Suprapubic skin (tissue), 4 donors: Measurements from ENCODE around the gene PCNX2. TPM values are rescaled to one million over a fixed set of nuclear protein-coding genes. Genes with fewer than 3 reads are reported as not detected.

Experiments
- DNase-seq, 2 donors: peaks; one replicate each; pipeline ENCODE4 v3.0.0-alpha.2; 2019; ENCODE audit warnings: low spot score in 2 of 2
- H3K27ac ChIP-seq: fragments of 200-600 bp; sonication (generic); one replicate; pipeline ENCODE4 v1.5.1; 2019
- H3K27me3 ChIP-seq: fragments of 200-600 bp; sonication (generic); one replicate; pipeline ENCODE4 v1.5.1; 2019
- H3K36me3 ChIP-seq: fragments of 200-600 bp; sonication (generic); one replicate; pipeline ENCODE4 v1.5.1; 2019
- H3K4me1 ChIP-seq: fragments of 200-600 bp; sonication (generic); one replicate; pipeline ENCODE4 v1.5.1; 2019
- H3K4me3 ChIP-seq: fragments of 200-600 bp; sonication (generic); one replicate; pipeline ENCODE4 v1.5.1; 2019; ENCODE audit warnings: mild to moderate bottlenecking
- H3K9me3 ChIP-seq: fragments of 200-600 bp; sonication (generic); one replicate; pipeline ENCODE4 v1.5.1; 2019
- EP300 ChIP-seq: sonication (generic); formaldehyde crosslinking; IDR thresholded peaks from one replicate; pipeline ENCODE4 v1.6.1; 2017; ENCODE audit warnings: antibody characterized with exemption
- POLR2A ChIP-seq, 2 donors: fragments of 450-650 bp; IDR thresholded peaks; one replicate each; pipeline ENCODE4 v1.6.1; 2017; ENCODE audit warnings: antibody characterized with exemption in 2 of 2, mild to moderate bottlenecking in 2 of 2, moderate library complexity in 2 of 2
- POLR2AphosphoS5 ChIP-seq, 3 donors: sonication (generic); formaldehyde crosslinking; IDR thresholded peaks; one replicate each; pipeline ENCODE4 v1.6.1; 2017; ENCODE audit warnings: antibody characterized with exemption in 3 of 3
- WGBS: methylation state at CpG from one replicate; pipeline ENCODE4 v1.1.5; 2018; 5-methylcytosine and 5-hydroxymethylcytosine counted together
- total RNA-seq, 4 donors: library from RNA; depleted of rRNA; stranded (reverse); fragments of >200 nt; gene quantifications; one replicate each; pipeline ENCODE4 v1.1.0, GENCODE V29; 2016
- TF ChIP-seq, protein P1 (sequence below), 2 donors: fragments of 200-600 bp in 1 of 2; fragments of 450-650 bp in 1 of 2; sonication (generic) in 1 of 2; IDR thresholded peaks; one replicate each; pipeline ENCODE4 v1.5.1; 2016 to 2019; ENCODE audit warnings: antibody characterized with exemption in 2 of 2, mild to moderate bottlenecking in 1 of 2, moderate library complexity in 1 of 2

The PCNX2 gene
- total RNA-seq, 4 donors from 2014 or later: 8.9 to 21.4 (median 14.3) TPM

DNA sequence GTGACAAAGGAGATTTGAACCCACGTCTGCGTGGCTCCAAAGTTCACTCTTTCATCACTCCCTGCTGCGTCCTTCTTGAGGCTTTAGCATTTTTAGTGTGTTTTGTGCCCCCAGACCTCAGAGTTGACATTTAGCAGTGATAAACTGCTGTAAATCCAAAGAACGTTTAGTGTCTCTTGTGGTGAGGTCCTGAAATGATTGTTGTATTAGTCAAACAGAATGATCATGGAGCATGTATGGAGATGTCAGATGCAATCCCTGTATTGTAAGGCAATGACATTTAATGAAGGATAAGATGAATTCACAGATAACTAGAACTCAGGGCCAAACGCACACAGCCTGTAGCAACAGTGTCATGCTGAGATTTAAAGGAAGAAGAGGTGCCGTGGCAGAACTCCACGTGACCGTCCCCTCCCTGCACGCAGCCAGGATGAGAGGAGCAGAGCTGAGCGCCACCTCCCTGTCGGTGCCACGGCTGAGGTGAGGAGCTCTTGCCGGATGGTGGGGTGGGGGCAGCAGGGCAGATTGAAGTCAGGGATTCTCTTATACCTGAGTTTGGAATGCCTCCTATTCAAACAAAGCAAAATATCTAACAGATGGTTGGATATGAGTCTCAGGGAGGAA lies 315.1 kb downstream of the PCNX2 start:
- WGBS: 65% methylated on average over 13 of the region's 13 CpGs
- no peaks in the 10 kb centered on the region for H3K9me3 ChIP-seq
- peaks cover 14% of the 10 kb centered on the region for H3K36me3 ChIP-seq
- no peak overlapping the region for H3K4me3 ChIP-seq
- DNase-seq: peak in 1 of 2 donors; percentile 56
- TF ChIP-seq, protein P1, sequence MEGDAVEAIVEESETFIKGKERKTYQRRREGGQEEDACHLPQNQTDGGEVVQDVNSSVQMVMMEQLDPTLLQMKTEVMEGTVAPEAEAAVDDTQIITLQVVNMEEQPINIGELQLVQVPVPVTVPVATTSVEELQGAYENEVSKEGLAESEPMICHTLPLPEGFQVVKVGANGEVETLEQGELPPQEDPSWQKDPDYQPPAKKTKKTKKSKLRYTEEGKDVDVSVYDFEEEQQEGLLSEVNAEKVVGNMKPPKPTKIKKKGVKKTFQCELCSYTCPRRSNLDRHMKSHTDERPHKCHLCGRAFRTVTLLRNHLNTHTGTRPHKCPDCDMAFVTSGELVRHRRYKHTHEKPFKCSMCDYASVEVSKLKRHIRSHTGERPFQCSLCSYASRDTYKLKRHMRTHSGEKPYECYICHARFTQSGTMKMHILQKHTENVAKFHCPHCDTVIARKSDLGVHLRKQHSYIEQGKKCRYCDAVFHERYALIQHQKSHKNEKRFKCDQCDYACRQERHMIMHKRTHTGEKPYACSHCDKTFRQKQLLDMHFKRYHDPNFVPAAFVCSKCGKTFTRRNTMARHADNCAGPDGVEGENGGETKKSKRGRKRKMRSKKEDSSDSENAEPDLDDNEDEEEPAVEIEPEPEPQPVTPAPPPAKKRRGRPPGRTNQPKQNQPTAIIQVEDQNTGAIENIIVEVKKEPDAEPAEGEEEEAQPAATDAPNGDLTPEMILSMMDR (IDR thresholded peaks at IDR 0.05): no peak
- no peak for TF ChIP-seq POLR2AphosphoS5 (IDR thresholded peaks at IDR 0.05)
- no peak for TF ChIP-seq EP300
- TF ChIP-seq POLR2A (IDR thresholded peaks at IDR 0.05): no peak
- H3K27me3 ChIP-seq: no peaks in the 10 kb centered on the region
- H3K27ac ChIP-seq: no peak overlapping the region
- peaks cover 20% of the 10 kb centered on the region for H3K4me1 ChIP-seq

GRCh38 chr1:232979558-232979957 lies 316.0 kb downstream of the PCNX2 start:
- Histone ChIP-seq H3K27me3 (no peaks in the 10 kb centered on the region), H3K9me3 (no peaks in the 10 kb centered on the region), H3K27ac (no peak overlapping the region), H3K36me3 (peaks cover 14% of the 10 kb centered on the region), H3K4me1 (peaks cover 24% of the 10 kb centered on the region), H3K4me3 (no peak overlapping the region)
- whole genome bisulfite sequencing: 100% methylated on average over 4 of the region's 6 CpGs
- peak in 1 of 2 donors; percentile 59 for DNase-seq
- TF ChIP-seq, protein P1 (IDR thresholded peaks at IDR 0.05): no peak
- TF ChIP-seq POLR2AphosphoS5 (IDR thresholded peaks at IDR 0.05): no peak
- TF ChIP-seq POLR2A (IDR thresholded peaks at IDR 0.05): no peak
- no peak for TF ChIP-seq EP300

- TF ChIP-seq, protein P1 (IDR thresholded peaks at IDR 0.05): no peak
- TF ChIP-seq POLR2AphosphoS5 (IDR thresholded peaks at IDR 0.05) (no peak), POLR2A (IDR thresholded peaks at IDR 0.05) (no peak), EP300 (no peak)
- no peaks in the 10 kb centered on the region for H3K27me3 ChIP-seq
- peaks cover 4% of the 10 kb centered on the region for H3K9me3 ChIP-seq
- H3K4me1 ChIP-seq: peaks cover 24% of the 10 kb centered on the region
- H3K36me3 ChIP-seq: peaks cover 13% of the 10 kb centered on the region
- DNase-seq: no peak
- no peak overlapping the region for H3K4me3 ChIP-seq
- WGBS: 77% methylated on average over 4 of the region's 4 CpGs
- no peak overlapping the region for H3K27ac ChIP-seq
Observed at GRCh38 chr1:232978815-232979214, 316.7 kb downstream of the PCNX2 start.

- Histone ChIP-seq H3K27ac (no peak overlapping the region), H3K27me3 (no peaks in the 10 kb centered on the region), H3K4me1 (peaks cover 24% of the 10 kb centered on the region), H3K36me3 (peaks cover 16% of the 10 kb centered on the region), H3K4me3 (no peak overlapping the region), H3K9me3 (peaks cover 4% of the 10 kb centered on the region)
- 62% methylated on average over 8 of the region's 8 CpGs for WGBS
- no peak for TF ChIP-seq POLR2AphosphoS5 (IDR thresholded peaks at IDR 0.05)
- no peak for TF ChIP-seq EP300
- TF ChIP-seq POLR2A (IDR thresholded peaks at IDR 0.05): no peak
- TF ChIP-seq, protein P1 (IDR thresholded peaks at IDR 0.05): no peak
- DNase-seq: peak in 1 of 2 donors; percentile 31
Observed at GRCh38 chr1:232978091-232978634, 317.4 kb downstream of the PCNX2 start.

GRCh38 chr1:232974971-232975370 lies 320.6 kb downstream of the PCNX2 start:
- Histone ChIP-seq H3K27ac (no peak overlapping the region), H3K36me3 (peaks cover 48% of the 10 kb centered on the region), H3K4me3 (no peak overlapping the region), H3K4me1 (peaks cover 12% of the 10 kb centered on the region), H3K27me3 (no peaks in the 10 kb centered on the region), H3K9me3 (peaks cover 4% of the 10 kb centered on the region)
- DNase-seq: no peak
- 67% methylated on average over 3 of the region's 3 CpGs for WGBS
- TF ChIP-seq POLR2A (IDR thresholded peaks at IDR 0.05) (no peak), POLR2AphosphoS5 (IDR thresholded peaks at IDR 0.05) (no peak), EP300 (no peak)
- TF ChIP-seq, protein P1 (IDR thresholded peaks at IDR 0.05): no peak
